Measurements from ENCODE around the gene KDSR. TPM values are rescaled to one million over a fixed set of nuclear protein-coding genes. Genes with fewer than 3 reads are reported as not detected.

Gene KDSR
- total RNA-seq, 1 experiment from 2014 or later, result 26.8 TPM

DNA sequence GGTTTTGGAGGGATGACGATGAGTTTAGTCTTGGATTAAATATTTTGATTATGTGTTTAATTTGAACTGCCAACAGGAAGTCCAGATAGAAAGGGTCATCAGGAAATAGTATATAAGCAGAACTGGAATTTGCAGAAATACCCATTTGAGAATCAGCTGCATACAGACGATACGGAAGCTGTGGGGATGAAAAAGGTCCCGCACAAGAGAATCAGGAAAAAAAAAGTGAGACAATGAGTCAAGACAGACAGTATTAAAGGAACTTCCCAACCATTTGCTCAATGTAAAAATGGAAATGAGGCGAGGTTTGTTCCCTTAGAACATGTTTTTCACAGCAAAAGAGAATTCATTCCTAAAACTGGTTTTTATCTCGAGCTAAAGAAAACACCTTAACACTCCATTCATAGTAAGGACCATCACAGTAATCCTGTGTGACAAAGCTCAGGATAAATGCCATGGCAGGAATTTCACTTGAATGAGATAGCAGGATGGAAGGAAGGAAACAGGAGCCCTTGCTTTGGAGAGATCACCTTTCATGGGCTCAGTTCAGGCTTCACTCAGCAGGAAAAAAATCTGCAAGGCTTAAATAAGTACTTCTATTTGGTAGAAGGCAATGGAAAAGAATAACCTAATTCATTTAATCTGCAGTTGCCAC, 76.7 kb downstream of the KDSR start:
- POLR2A ChIA-PET, result no interaction called here

DNA sequence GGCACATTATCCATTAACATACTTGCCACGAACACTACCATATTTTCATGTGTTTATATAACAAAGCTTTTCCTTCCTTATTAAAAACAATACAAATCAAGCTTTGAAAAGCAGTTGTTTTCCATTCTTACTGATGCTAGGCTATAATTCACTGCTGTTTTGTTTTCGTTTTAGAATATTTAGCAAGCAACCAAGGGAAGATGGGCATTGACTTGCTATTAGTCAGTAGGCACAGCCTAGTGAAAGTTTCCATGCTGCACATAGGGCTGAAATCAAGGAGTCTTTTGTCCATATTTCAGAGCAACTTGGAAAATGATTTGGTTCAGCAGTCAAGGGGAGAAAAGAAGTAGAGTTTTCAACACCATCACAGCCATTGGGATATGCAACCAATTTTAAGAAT, 78.7 kb downstream of the KDSR start:
- no TSS peak for BruUV-seq (replicated peaks)
- Histone ChIP-seq H3K4me3 (ENCODE audit: low read depth, low read length) (no peak overlapping the region), H3K27me3 (replicated peaks; ENCODE audit: control insufficient read depth, insufficient read depth, low read length) (no peaks in the 10 kb centered on the region), H3K9me3 (no peaks in the 10 kb centered on the region), H3K36me3 (ENCODE audit: control insufficient read depth, insufficient read depth, low read length) (no peaks in the 10 kb centered on the region), H3K4me1 (no peaks in the 10 kb centered on the region)
- DNase-seq, result no peak
- Mint-ChIP-seq H3K27me3 (ENCODE audit: insufficient read depth, unreplicated experiment) (no peaks in the 10 kb centered on the region), H3K36me3 (ENCODE audit: insufficient read depth, unreplicated experiment) (no peaks in the 10 kb centered on the region), H3K27ac (ENCODE audit: unreplicated experiment) (no peak overlapping the region), H3K4me3 (ENCODE audit: unreplicated experiment) (no peak overlapping the region), H3K9me3 (ENCODE audit: unreplicated experiment) (no peaks in the 10 kb centered on the region), H3K4me1 (ENCODE audit: low read depth, unreplicated experiment) (no peaks in the 10 kb centered on the region)
- intact Hi-C loops (cut with micrococcal nuclease; ENCODE audit: unreplicated experiment), result no loop called here
- ChIA-PET CTCF (no interaction called here), POLR2A (no interaction called here)
- TF ChIP-seq, protein P1, sequence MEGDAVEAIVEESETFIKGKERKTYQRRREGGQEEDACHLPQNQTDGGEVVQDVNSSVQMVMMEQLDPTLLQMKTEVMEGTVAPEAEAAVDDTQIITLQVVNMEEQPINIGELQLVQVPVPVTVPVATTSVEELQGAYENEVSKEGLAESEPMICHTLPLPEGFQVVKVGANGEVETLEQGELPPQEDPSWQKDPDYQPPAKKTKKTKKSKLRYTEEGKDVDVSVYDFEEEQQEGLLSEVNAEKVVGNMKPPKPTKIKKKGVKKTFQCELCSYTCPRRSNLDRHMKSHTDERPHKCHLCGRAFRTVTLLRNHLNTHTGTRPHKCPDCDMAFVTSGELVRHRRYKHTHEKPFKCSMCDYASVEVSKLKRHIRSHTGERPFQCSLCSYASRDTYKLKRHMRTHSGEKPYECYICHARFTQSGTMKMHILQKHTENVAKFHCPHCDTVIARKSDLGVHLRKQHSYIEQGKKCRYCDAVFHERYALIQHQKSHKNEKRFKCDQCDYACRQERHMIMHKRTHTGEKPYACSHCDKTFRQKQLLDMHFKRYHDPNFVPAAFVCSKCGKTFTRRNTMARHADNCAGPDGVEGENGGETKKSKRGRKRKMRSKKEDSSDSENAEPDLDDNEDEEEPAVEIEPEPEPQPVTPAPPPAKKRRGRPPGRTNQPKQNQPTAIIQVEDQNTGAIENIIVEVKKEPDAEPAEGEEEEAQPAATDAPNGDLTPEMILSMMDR (IDR thresholded peaks at IDR 0.05; ENCODE audit: insufficient read depth in 1 of 2, low read depth in 1 of 2, low read length in 1 of 2, severe bottlenecking in 1 of 2, unreplicated experiment in 1 of 2), result no peak

More for the DNA sequence above, 76.7 kb downstream of the KDSR start:
- Histone ChIP-seq H3K36me3 (ENCODE audit: control insufficient read depth, insufficient read depth, low read length) (no peaks in the 10 kb centered on the region), H3K27me3 (replicated peaks; ENCODE audit: control insufficient read depth, insufficient read depth, low read length) (no peaks in the 10 kb centered on the region), H3K4me1 (no peaks in the 10 kb centered on the region), H3K9me3 (no peaks in the 10 kb centered on the region), H3K4me3 (ENCODE audit: low read depth, low read length) (no peak overlapping the region)
- intact Hi-C loops (cut with micrococcal nuclease; ENCODE audit: unreplicated experiment), result no loop called here
- no peak overlapping the region for H3K4me3 Mint-ChIP-seq (ENCODE audit: unreplicated experiment)
- CTCF ChIA-PET, result no interaction called here
- no peaks in the 10 kb centered on the region for H3K4me1 Mint-ChIP-seq (ENCODE audit: low read depth, unreplicated experiment)
- no TSS peak for BruUV-seq (replicated peaks)
- H3K9me3 Mint-ChIP-seq (ENCODE audit: unreplicated experiment), result no peaks in the 10 kb centered on the region
- no peaks in the 10 kb centered on the region for H3K36me3 Mint-ChIP-seq (ENCODE audit: insufficient read depth, unreplicated experiment)
- TF ChIP-seq, protein P1 (IDR thresholded peaks at IDR 0.05; ENCODE audit: insufficient read depth in 1 of 2, low read depth in 1 of 2, low read length in 1 of 2, severe bottlenecking in 1 of 2, unreplicated experiment in 1 of 2), result no peak
- H3K27ac Mint-ChIP-seq (ENCODE audit: unreplicated experiment), result no peak overlapping the region
- H3K27me3 Mint-ChIP-seq (ENCODE audit: insufficient read depth, unreplicated experiment), result no peaks in the 10 kb centered on the region
- DNase-seq, result no peak

DNA sequence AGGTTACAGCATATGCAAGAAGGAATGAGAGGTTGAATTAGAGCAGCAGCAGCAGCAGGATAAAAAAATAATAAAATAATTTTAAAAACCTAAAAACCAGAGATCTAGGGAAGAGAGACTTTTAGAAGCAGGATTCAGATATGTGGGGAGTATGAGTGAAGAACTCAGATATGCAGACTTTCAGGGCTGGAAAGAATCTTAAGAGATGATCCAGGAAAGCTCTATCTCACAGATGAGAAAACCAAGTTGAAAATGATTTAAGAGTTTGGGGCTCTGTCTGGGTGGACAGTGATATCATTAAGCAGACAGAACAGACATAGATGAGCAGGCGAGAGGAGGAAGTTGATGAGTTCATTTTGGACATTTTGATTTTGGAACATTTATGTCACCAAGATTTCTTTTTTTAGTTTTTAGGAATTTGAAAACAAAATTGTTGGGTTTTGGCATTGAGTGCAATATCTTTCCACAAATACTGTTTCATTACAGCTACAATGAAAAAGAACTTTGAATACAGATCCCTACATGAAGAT, 79.2 kb downstream of the KDSR start:
- TF ChIP-seq, protein P1 (IDR thresholded peaks at IDR 0.05; ENCODE audit: insufficient read depth in 1 of 2, low read depth in 1 of 2, low read length in 1 of 2, severe bottlenecking in 1 of 2, unreplicated experiment in 1 of 2), result no peak
- ChIA-PET CTCF (no interaction called here), POLR2A (no interaction called here)
- Mint-ChIP-seq H3K27ac (ENCODE audit: unreplicated experiment) (no peak overlapping the region), H3K27me3 (ENCODE audit: insufficient read depth, unreplicated experiment) (no peaks in the 10 kb centered on the region), H3K36me3 (ENCODE audit: insufficient read depth, unreplicated experiment) (no peaks in the 10 kb centered on the region), H3K4me1 (ENCODE audit: low read depth, unreplicated experiment) (no peaks in the 10 kb centered on the region), H3K4me3 (ENCODE audit: unreplicated experiment) (no peak overlapping the region), H3K9me3 (ENCODE audit: unreplicated experiment) (no peaks in the 10 kb centered on the region)
- H3K4me3 ChIP-seq (ENCODE audit: low read depth, low read length), result no peak overlapping the region
- no peak for DNase-seq
- no peaks in the 10 kb centered on the region for H3K9me3 ChIP-seq
- H3K36me3 ChIP-seq (ENCODE audit: control insufficient read depth, insufficient read depth, low read length), result no peaks in the 10 kb centered on the region
- intact Hi-C loops (cut with micrococcal nuclease; ENCODE audit: unreplicated experiment), result no loop called here
- BruUV-seq (replicated peaks), result no TSS peak
- no peaks in the 10 kb centered on the region for H3K4me1 ChIP-seq
- H3K27me3 ChIP-seq (replicated peaks; ENCODE audit: control insufficient read depth, insufficient read depth, low read length), result no peaks in the 10 kb centered on the region
